NT2/D1 (cell line): ENCODE data around the gene RBMS3.

Experiments
- SUZ12 ChIP-seq: IDR thresholded peaks from 2 replicates; pipeline ENCODE4 v1.6.1; 2011; ENCODE audit not compliant: insufficient read length, insufficient read depth; ENCODE audit errors: extremely low read depth
- YY1 ChIP-seq: IDR thresholded peaks from 2 replicates; pipeline ENCODE4 v1.6.1; 2011; ENCODE audit not compliant: insufficient read length, insufficient read depth
- ZNF274 ChIP-seq: IDR thresholded peaks from 2 replicates; pipeline ENCODE4 v1.6.1; 2011; ENCODE audit warnings: mild to moderate bottlenecking, low read depth, low read length

DNA sequence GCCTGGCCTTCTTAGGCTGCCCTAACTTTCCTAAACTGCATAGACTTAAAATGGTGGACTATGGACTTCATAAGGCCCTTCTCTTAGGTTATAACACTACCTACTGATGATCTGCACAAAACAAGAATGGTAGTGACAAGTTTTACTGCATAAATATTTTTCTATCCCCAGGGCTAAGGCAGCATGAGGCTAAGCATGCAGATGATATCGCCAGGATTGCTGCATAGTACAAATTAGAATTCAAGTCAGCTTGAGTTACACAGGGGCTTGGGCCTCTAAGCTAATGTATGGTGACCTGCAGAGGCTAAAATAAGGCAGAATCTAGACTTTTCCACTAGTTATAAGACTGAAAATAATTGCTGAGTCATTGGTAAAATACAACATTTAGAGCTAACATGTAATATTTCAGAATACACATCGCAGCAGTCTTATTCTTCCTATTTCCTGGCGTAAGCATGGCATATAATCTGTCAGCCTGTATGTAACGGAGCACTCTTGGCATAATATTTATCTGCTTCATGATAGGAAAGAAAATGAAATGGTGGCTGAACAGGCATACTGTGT, 15.3 kb upstream of the RBMS3 start:
- TF ChIP-seq YY1: no peak
- TF ChIP-seq ZNF274: no peak
- no peak for TF ChIP-seq SUZ12
